HG03521 (cell line): ENCODE results near the gene DHX8.

Experiments
- ATAC-seq: cut with Tn5 transposase; IDR thresholded peaks from one replicate; pipeline ENCODE4 v1.9.1; 2021; ENCODE audit warnings: mild to moderate bottlenecking, moderate library complexity; ENCODE audit not compliant: unreplicated experiment

DHX8 gene

DNA sequence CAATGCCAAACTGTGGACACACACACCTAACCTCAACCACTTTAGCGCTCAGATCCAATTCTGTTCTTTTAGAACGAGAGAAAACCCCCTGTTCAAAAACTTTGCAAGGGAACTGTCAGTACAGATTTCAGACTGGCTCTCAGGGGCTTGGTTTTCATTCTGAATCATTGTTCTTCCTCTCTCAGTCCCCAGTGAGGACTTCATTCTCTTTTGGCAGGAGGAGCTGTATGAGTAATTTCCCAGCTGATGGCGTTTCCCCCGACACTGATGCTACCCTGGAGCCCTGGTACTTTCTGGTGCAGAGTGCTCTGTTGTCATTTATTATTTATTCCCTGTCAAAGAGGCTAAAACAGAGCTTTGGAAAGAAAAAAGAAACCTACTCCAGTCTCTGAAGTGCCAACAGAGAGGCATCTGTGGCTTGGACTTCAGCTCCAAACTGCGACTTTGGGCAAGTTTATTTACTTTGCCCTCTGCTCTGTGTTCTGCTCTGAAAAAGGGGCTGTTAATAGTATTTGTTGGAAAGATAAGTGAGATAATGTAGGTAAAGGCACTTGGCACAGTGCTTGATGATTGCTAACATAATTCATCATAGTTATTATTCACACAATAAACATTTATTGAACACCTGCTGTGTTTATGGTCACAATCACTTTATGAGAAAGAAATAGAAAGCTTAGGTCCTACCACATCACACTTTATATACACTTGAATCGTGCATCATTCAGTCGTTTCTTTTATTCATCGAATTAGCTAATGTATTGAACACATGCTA, 34.0 kb downstream of the DHX8 start:
- peak; percentile 41 for ATAC-seq

GRCh38 chr17:43521389-43521788, 37.6 kb downstream of the DHX8 start:
- ATAC-seq, result no peak

GRCh38 chr17:43524945-43525575, 41.3 kb downstream of the DHX8 start:
- no peak for ATAC-seq

GRCh38 chr17:43526886-43527648, 43.3 kb downstream of the DHX8 start:
- no peak for ATAC-seq

GRCh38 chr17:43528319-43528987, 44.7 kb downstream of the DHX8 start:
- ATAC-seq, result no peak

DNA sequence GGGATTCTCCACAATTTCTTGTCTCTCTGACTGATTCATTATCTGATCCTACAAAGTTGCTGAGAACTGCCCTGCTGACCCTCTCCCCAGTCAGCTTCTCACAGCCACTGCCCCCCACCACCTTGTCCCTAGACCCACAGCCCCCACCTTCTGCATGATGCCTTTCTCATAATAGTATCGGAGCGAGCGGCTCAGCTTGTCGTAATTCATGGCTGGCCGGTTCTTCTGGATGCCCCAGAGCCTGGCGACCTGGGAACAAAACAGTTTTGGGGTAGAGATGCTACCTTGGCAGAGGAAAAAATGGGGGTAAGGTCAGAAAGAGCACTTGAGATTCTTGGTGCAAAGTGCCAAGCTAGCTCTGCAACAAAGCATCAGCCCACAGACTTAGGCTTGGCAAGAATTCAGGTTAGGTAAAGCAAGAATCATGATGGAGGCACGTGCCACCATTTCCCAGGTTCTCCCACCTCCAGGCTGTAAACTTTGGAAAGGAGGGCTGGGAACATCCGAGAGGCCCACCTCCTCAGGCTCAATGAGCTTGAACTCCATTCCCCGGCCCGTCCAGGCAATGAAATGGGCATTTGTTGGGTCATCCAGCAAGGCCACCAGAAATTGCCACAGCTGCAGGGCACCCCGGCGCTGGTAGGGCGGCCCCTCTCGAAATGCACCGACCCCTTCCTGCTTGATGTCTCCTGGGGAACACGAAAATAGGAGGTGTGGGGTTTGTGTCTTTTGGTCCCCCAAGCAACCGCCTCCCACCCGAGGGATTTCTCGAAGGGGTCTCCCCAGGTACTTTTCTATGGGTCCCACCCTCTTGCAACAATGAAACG, 45.4 kb downstream of the DHX8 start:
- no peak for ATAC-seq

- ATAC-seq, result no peak
These were observed 46.1 kb downstream of the DHX8 start for GRCh38 chr17:43529947-43530287.

GRCh38 chr17:43530288-43531081, 46.7 kb downstream of the DHX8 start:
- no peak for ATAC-seq

DNA sequence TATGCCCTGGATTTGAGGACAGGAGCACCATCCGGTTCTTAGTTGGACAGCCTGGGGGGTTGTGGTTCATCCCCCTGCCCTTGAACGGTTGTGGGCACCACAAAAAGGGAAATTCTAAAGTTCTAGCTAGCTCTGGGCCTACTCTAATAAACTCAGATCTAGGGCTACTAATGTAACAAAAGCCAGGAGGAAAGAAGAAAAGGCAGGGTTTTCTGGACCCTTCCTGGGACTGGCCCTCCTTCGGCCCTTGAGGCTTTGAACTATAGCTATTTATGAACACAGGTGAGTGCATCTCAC, 47.3 kb downstream of the DHX8 start:
- ATAC-seq, result no peak

GRCh38 chr17:43531955-43532354, 48.2 kb downstream of the DHX8 start:
- ATAC-seq, result no peak

GRCh38 chr17:43532581-43532980, 48.8 kb downstream of the DHX8 start:
- ATAC-seq, result no peak

DNA sequence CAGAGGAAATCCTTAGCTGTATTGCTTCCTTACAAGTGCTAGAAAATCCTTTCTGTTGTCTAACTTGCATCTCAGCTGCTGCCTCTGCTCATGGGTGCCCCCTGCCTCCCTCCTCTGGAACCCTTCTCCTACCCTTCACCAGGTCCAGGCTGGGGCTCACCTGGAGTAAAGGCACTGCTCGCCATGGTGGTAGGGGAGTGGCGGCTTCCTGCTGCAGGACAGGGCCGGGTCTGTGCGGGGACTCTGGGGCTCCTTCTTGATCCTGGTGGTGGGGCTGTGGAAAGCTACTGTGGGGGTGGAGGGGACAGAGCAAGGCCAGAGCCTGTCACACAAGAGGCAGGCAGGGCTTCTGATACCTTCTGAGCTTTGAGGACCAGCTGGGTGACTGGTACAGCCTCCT, 49.9 kb downstream of the DHX8 start:
- no peak for ATAC-seq

- no peak for ATAC-seq
These were observed 51.1 kb downstream of the DHX8 start for GRCh38 chr17:43534909-43535308.

GRCh38 chr17:43536236-43536992, 52.6 kb downstream of the DHX8 start:
- ATAC-seq, result no peak

GRCh38 chr17:43540821-43541674, 57.3 kb downstream of the DHX8 start:
- no peak for ATAC-seq

- ATAC-seq, result no peak
These were observed 59.1 kb downstream of the DHX8 start for GRCh38 chr17:43542859-43543258.

- no peak for ATAC-seq
These were observed 59.5 kb downstream of the DHX8 start for GRCh38 chr17:43543300-43543699.
